CD4-positive, alpha-beta memory T cell (primary cell): ENCODE measurements around the gene MOB2. TPM values are rescaled to one million over a fixed set of nuclear protein-coding genes. Genes with fewer than 3 reads are reported as not detected.

ENCODE experiments used
- CTCF ChIA-PET: fragments of 350-600 bp; sonication (Branson Sonifier 250); formaldehyde crosslinking; loops from one replicate; lab custom pipeline; 2021; ENCODE audit warnings: inconsistent platforms; ENCODE audit not compliant: partially characterized antibody; lab: Charles Lee
- POLR2A ChIA-PET: fragments of 350-600 bp; sonication (Branson Sonifier 250); formaldehyde crosslinking; loops from one replicate; lab custom pipeline; 2021; ENCODE audit not compliant: partially characterized antibody; lab: Charles Lee
- DNase-seq, 5 donors: peaks; one replicate each; pipeline versions ENCODE4 v3.0.0 to v3.0.0-alpha.2; 2020 to 2022; ENCODE audit warnings: mixed read lengths in 1 of 5
- H3K27ac ChIP-seq: one replicate; pipeline ENCODE4 v1.7.0; 2013; ENCODE audit warnings: low read depth, low read length
- H3K27me3 ChIP-seq: 2 replicates; pipeline ENCODE4 v1.7.0; 2013; ENCODE audit warnings: mild to moderate bottlenecking, low read length, moderate library complexity; ENCODE audit not compliant: insufficient read depth
- H3K36me3 ChIP-seq: 2 replicates; pipeline ENCODE4 v1.7.0; 2013; ENCODE audit warnings: mild to moderate bottlenecking, low read length, moderate library complexity; ENCODE audit not compliant: insufficient read depth
- H3K4me1 ChIP-seq: 2 replicates; pipeline ENCODE4 v1.7.0; 2013; ENCODE audit warnings: mild to moderate bottlenecking, low read length, moderate library complexity; ENCODE audit not compliant: insufficient read depth
- H3K4me3 ChIP-seq, 2 donors: one replicate each; pipeline ENCODE4 v1.7.0; 2013; ENCODE audit warnings: low read length in 2 of 2, mild to moderate bottlenecking in 1 of 2
- H3K9me3 ChIP-seq, 2 donors: one replicate each; pipeline ENCODE4 v1.7.0; 2013; ENCODE audit warnings: low read length in 2 of 2, control low read depth in 1 of 2; ENCODE audit not compliant: control insufficient read depth in 1 of 2
- H3K27ac Mint-ChIP-seq, 7 donors: one replicate each; pipeline ENCODE4 v1.8.0; 2020 to 2021; ENCODE audit warnings: mixed read lengths in 7 of 7, mild to moderate bottlenecking in 6 of 7, inconsistent platforms in 3 of 7, moderate library complexity in 3 of 7
- H3K27me3 Mint-ChIP-seq, 2 donors: one replicate each; pipeline ENCODE4 v1.8.0; 2020 to 2021; ENCODE audit warnings: mixed read lengths in 2 of 2
- H3K36me3 Mint-ChIP-seq, 2 donors: one replicate each; pipeline ENCODE4 v1.8.0; 2020 to 2021; ENCODE audit warnings: mixed read lengths in 2 of 2, inconsistent platforms in 1 of 2, mild to moderate bottlenecking in 1 of 2
- H3K4me1 Mint-ChIP-seq, 4 donors: one replicate each; pipeline ENCODE4 v1.8.0; 2020 to 2021; ENCODE audit warnings: mixed read lengths in 4 of 4, mild to moderate bottlenecking in 1 of 4
- H3K4me3 Mint-ChIP-seq, 8 donors: one replicate each; pipeline ENCODE4 v1.8.0; 2020 to 2021; ENCODE audit warnings: mixed read lengths in 8 of 8, mild to moderate bottlenecking in 7 of 8, moderate library complexity in 6 of 8, inconsistent platforms in 3 of 8
- H3K9me3 Mint-ChIP-seq, 8 donors: one replicate each; pipeline ENCODE4 v1.8.0; 2020 to 2021; ENCODE audit warnings: mixed read lengths in 8 of 8, mild to moderate bottlenecking in 5 of 8, inconsistent platforms in 3 of 8, moderate library complexity in 1 of 8
- intact Hi-C: fragments of 100-400 bp; cut with micrococcal nuclease; formaldehyde crosslinking; loops from one replicate; pipeline ENCODE4 v1.15.1; 2023
- polyA plus RNA-seq, 2 donors: library from polyadenylated mRNA; unstranded; fragments of 300-500 nt; fragmentation: Illumina TruSeq; gene quantifications; one replicate each; pipeline ENCODE4 v1.2.3, GENCODE V29; 2021
- total RNA-seq, 2 experiments: library from RNA; stranded (reverse); gene quantifications; one replicate each; pipeline ENCODE4 v1.2.3, GENCODE V29; 2021

MOB2 gene
- total and polyA plus RNA-seq, 4 experiments from 2014 or later: 48.8 to 74.1 (median 70.1) TPM

DNA sequence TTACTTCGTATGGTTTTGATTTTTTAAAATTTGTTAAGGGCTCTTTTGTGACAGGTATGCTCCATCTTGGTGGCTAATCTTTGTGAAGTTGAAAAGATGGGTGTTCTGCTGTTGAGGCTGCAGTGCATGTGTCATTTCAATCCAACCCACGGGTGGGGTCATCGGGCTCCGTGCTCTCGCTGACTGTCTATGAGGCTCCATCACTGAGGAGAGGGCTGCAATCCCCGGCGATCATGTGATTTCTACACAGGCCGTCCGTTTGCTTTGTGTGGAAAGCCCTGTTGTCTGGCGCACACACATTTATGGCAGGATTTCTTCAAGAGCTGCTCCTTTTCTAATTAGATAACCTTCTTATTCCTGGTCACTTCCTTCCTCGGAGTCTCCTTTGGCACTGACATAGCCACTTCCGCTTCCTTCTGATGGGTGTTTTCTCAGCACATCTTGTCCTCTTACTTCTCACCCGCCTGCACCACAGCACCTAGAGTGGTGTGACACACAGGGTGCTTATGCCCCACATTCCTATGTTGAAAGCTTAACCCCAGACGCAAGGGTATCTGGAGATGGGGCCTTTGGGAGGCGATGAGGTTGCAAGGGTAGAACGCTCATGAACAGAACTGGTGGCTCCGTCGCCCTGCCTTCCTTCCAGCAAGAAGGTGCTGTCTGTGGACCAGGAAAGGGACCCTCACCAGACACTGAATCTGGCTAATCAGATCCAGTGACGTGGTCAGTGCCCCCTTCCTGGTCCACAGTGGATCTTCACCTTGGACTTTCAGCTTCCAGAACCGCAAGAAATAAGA is 9.4 kb downstream of the MOB2 start:
- no peaks in the 10 kb centered on the region for H3K9me3 ChIP-seq
- Mint-ChIP-seq H3K36me3 (peaks cover 26 to 61% of the 10 kb centered on the region in 2 donors), H3K27ac (peak overlapping the region in 2 of 7 donors; percentile 6 to 31), H3K9me3 (no peaks in the 10 kb centered on the region), H3K27me3 (no peaks in the 10 kb centered on the region), H3K4me3 (no peak overlapping the region), H3K4me1 (no peaks in the 10 kb centered on the region)
- POLR2A ChIA-PET: no interaction called here
- no peak for DNase-seq
- H3K36me3 ChIP-seq: peaks cover 61% of the 10 kb centered on the region
- no peak overlapping the region for H3K4me3 ChIP-seq
- intact Hi-C loops: no loop called here
- no peaks in the 10 kb centered on the region for H3K4me1 ChIP-seq
- no peak overlapping the region for H3K27ac ChIP-seq
- CTCF ChIA-PET: no interaction called here
- H3K27me3 ChIP-seq: no peaks in the 10 kb centered on the region

- Mint-ChIP-seq H3K36me3 (peaks cover 35 to 69% of the 10 kb centered on the region in 2 donors), H3K4me1 (no peaks in the 10 kb centered on the region), H3K9me3 (no peaks in the 10 kb centered on the region), H3K4me3 (no peak overlapping the region), H3K27me3 (no peaks in the 10 kb centered on the region), H3K27ac (peak overlapping the region in 1 of 7 donors; percentile 43)
- POLR2A ChIA-PET: no interaction called here
- Histone ChIP-seq H3K27ac (no peak overlapping the region), H3K4me1 (no peaks in the 10 kb centered on the region), H3K36me3 (peaks cover 71% of the 10 kb centered on the region), H3K4me3 (no peak overlapping the region), H3K9me3 (no peaks in the 10 kb centered on the region), H3K27me3 (no peaks in the 10 kb centered on the region)
- intact Hi-C loops: no loop called here
- no peak for DNase-seq
- CTCF ChIA-PET: no interaction called here
Measured at GRCh38 chr11:1475841-1476240, 10.7 kb downstream of the MOB2 start.

DNA sequence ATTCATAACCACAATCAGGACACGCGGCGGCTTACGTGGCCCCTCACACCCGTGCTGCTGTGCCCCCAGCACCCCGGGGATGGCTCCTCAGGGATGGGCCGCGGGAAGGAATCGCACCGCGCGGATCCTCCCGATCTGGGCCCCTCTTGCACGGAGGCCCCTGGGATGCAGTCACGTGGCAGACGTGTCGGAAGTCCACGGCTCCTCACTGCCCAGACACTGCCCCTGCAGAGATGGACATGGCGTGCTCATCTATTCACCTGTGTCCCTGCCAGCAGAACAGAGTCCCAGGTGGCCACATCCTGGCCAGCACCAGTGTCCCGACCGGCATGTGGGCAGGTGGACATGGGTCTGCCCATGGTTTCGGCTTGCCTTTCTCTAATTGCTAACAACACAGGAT is 12.8 kb downstream of the MOB2 start:
- no peak overlapping the region for H3K4me3 ChIP-seq
- H3K36me3 Mint-ChIP-seq: peaks cover 31 to 60% of the 10 kb centered on the region in 2 donors

GRCh38 chr11:1473011-1473628 is 13.5 kb downstream of the MOB2 start:
- no peak for DNase-seq
- peaks cover 26 to 53% of the 10 kb centered on the region in 2 donors for H3K36me3 Mint-ChIP-seq
- POLR2A ChIA-PET: no interaction called here
- H3K4me1 ChIP-seq: no peaks in the 10 kb centered on the region
- intact Hi-C loops: no loop called here
- no peak overlapping the region for H3K4me3 Mint-ChIP-seq
- no peak overlapping the region for H3K27ac Mint-ChIP-seq
- H3K36me3 ChIP-seq: peaks cover 48% of the 10 kb centered on the region
- no peaks in the 10 kb centered on the region for H3K4me1 Mint-ChIP-seq
- H3K27ac ChIP-seq: no peak overlapping the region
- H3K27me3 ChIP-seq: no peaks in the 10 kb centered on the region
- no peak overlapping the region for H3K4me3 ChIP-seq
- no peaks in the 10 kb centered on the region for H3K9me3 ChIP-seq
- CTCF ChIA-PET: no interaction called here
- no peaks in the 10 kb centered on the region for H3K27me3 Mint-ChIP-seq
- H3K9me3 Mint-ChIP-seq: no peaks in the 10 kb centered on the region

More for the DNA sequence above, 12.8 kb downstream of the MOB2 start:
- ChIA-PET POLR2A (no interaction called here), CTCF (no interaction called here)
- H3K4me1 ChIP-seq: no peaks in the 10 kb centered on the region
- intact Hi-C loops: no loop called here
- H3K4me3 Mint-ChIP-seq: no peak overlapping the region
- H3K27ac ChIP-seq: no peak overlapping the region
- H3K9me3 ChIP-seq: no peaks in the 10 kb centered on the region
- no peak overlapping the region for H3K27ac Mint-ChIP-seq
- no peaks in the 10 kb centered on the region for H3K27me3 Mint-ChIP-seq
- no peaks in the 10 kb centered on the region for H3K9me3 Mint-ChIP-seq
- H3K36me3 ChIP-seq: peaks cover 53% of the 10 kb centered on the region
- no peaks in the 10 kb centered on the region for H3K4me1 Mint-ChIP-seq
- no peak for DNase-seq
- no peaks in the 10 kb centered on the region for H3K27me3 ChIP-seq

DNA sequence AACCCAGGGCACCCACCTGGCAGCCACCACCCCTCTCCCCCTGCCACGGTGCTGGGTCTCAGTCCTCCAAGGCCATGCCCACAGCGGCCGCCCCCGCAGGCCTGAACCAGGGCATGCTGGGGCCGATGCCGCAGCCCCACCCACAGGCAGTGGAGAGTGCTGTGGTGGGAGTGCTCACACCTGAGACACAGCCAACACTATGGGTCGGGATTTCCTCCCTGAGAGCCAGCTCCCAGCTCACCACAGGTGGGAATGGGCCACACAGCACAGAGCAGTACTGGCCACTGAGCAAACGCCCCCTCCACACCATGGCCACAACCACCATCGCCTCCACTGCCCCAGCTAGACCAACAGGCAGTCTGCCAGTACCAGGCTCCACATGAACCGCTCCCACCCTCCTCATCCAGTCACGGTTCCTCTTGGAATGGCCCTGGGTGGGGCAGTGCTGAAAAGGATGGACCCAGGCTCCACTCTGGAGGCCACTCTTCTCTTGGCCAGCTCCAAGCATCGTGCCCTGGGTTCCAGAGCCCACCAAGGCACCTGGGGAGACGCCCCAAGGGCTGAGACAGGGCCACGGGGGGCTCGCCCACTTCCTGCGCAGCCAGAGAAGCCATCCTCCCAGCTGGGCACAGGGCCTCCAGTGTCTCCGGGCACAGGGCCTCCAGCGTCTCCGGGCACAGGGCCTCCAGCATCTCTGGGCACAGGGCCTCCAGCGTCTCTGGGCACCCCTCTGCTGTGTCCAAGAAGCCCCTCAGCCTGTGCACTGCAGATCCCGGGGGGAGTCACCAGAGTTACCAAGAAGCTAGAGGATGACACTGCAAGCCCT is 14.2 kb downstream of the MOB2 start:
- CTCF ChIA-PET: no interaction called here
- peaks cover 0 to 1% (median 0%) of the 10 kb centered on the region in 4 donors for H3K4me1 Mint-ChIP-seq
- H3K36me3 Mint-ChIP-seq: peaks cover 26 to 49% of the 10 kb centered on the region in 2 donors
- DNase-seq: no peak
- Histone ChIP-seq H3K27ac (no peak overlapping the region), H3K9me3 (no peaks in the 10 kb centered on the region), H3K36me3 (peaks cover 40% of the 10 kb centered on the region), H3K27me3 (no peaks in the 10 kb centered on the region), H3K4me3 (no peak overlapping the region), H3K4me1 (no peaks in the 10 kb centered on the region)
- H3K4me3 Mint-ChIP-seq: no peak overlapping the region
- POLR2A ChIA-PET: no interaction called here
- no peaks in the 10 kb centered on the region for H3K27me3 Mint-ChIP-seq
- intact Hi-C loops: no loop called here
- no peaks in the 10 kb centered on the region for H3K9me3 Mint-ChIP-seq
- H3K27ac Mint-ChIP-seq: no peak overlapping the region

DNA sequence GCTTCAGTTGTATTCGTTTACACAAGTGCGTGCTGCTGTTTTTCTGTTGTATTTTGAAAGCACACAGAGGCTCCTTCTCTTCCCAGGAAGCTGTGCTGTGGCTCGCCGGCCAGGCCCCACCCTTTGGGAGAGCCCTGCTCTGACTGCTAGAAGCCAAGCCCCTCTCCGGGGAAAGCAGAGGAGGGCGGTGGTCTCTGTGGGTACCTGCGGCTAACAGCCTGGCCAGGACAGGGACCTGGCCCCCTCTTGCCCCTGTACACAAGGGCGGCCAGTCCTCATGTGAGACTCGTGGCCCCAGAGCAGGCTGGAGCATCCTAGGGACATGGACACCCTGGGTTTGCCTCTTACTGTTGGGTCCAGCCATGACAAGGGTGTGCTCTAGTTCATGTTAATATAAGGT is 14.8 kb downstream of the MOB2 start:
- H3K9me3 Mint-ChIP-seq: no peaks in the 10 kb centered on the region
- intact Hi-C loops: no loop called here
- H3K36me3 Mint-ChIP-seq: peaks cover 33 to 47% of the 10 kb centered on the region in 2 donors
- H3K27me3 Mint-ChIP-seq: no peaks in the 10 kb centered on the region
- ChIA-PET POLR2A (no interaction called here), CTCF (no interaction called here)
- peak overlapping the region in 1 of 7 donors; percentile 76 for H3K27ac Mint-ChIP-seq
- Histone ChIP-seq H3K36me3 (peaks cover 35% of the 10 kb centered on the region), H3K4me1 (no peaks in the 10 kb centered on the region), H3K27me3 (no peaks in the 10 kb centered on the region), H3K9me3 (no peaks in the 10 kb centered on the region), H3K4me3 (no peak overlapping the region), H3K27ac (no peak overlapping the region)
- H3K4me1 Mint-ChIP-seq: peaks cover 0 to 1% (median 0%) of the 10 kb centered on the region in 4 donors
- H3K4me3 Mint-ChIP-seq: no peak overlapping the region
- no peak for DNase-seq
